ENCODE results near the gene JADE1.

DNA sequence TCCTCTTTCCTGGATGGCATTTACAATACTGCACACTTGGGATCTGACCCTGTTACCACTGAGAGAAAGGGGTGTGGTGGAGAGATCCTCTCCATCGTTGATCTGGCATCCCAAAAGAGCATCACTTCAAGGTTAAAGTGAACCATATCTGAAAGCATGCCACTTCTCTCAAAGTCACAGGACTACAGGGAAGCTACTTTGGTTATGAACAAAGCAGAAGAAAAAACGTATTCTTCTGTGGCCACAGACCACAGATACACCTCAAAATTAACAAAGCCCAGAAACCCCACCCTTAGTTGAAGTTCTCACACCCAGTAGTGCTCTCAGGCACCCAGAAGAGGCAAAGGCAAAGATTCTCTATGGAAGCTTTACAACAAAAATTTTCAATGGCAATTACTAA, 108.3 kb downstream of the JADE1 start:
- no peak for TF ChIP-seq POLR2A (IDR thresholded peaks at IDR 0.05; ENCODE audit: extremely low read depth, insufficient read length)
- TF ChIP-seq MAX (IDR thresholded peaks at IDR 0.05; ENCODE audit: low read depth, low read length), result no peak
- TF ChIP-seq, protein P1, sequence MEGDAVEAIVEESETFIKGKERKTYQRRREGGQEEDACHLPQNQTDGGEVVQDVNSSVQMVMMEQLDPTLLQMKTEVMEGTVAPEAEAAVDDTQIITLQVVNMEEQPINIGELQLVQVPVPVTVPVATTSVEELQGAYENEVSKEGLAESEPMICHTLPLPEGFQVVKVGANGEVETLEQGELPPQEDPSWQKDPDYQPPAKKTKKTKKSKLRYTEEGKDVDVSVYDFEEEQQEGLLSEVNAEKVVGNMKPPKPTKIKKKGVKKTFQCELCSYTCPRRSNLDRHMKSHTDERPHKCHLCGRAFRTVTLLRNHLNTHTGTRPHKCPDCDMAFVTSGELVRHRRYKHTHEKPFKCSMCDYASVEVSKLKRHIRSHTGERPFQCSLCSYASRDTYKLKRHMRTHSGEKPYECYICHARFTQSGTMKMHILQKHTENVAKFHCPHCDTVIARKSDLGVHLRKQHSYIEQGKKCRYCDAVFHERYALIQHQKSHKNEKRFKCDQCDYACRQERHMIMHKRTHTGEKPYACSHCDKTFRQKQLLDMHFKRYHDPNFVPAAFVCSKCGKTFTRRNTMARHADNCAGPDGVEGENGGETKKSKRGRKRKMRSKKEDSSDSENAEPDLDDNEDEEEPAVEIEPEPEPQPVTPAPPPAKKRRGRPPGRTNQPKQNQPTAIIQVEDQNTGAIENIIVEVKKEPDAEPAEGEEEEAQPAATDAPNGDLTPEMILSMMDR (IDR thresholded peaks at IDR 0.05; ENCODE audit: low read depth, low read length), result no peak
- TF ChIP-seq MYC (IDR thresholded peaks at IDR 0.05; ENCODE audit: low read depth, low read length), result no peak

All from NB4 (cell line).